GM19468 (cell line): ENCODE results near the gene PTMA.
"Not testable (repeated sequence)": the region's sequence is repeated elsewhere in the genome, so short reads cannot be mapped to it uniquely, and the experiment has no call there.

Source experiments
- ATAC-seq: cut with Tn5 transposase; IDR thresholded peaks from one replicate; pipeline ENCODE4 v1.9.1; 2021; ENCODE audit warnings: mild to moderate bottlenecking, moderate library complexity, moderate number of reproducible peaks; ENCODE audit not compliant: unreplicated experiment; ENCODE audit errors: extremely low read depth

The PTMA gene

DNA sequence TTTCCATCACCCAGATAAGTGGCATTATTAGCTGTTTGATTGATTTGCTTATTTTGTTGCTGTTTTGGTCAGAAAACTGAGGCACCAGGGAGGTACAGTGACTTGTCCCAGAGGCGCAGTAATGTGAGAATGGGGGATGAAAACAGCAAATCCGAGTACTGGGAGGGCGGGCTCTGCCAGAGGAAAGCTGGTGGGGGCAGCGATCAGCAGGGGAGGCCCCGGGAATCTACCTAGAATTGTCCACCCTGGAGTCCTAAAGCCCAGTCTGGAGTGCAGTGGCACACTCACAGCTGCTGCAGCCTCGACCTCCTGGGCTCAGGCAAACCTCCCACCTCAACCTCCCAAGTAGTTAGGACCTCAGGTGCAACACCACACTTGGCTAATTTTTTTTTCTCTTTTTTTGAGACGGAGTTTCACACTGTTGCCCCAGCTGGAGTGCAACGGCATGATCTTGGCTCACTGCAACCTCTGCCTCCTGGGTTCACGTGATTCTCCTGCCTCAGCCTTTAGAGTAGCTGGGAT is 17.0 kb upstream of the PTMA start:
- no peak for ATAC-seq

GRCh38 chr2:231692847-231693246 is 15.5 kb upstream of the PTMA start:
- no peak for ATAC-seq

DNA sequence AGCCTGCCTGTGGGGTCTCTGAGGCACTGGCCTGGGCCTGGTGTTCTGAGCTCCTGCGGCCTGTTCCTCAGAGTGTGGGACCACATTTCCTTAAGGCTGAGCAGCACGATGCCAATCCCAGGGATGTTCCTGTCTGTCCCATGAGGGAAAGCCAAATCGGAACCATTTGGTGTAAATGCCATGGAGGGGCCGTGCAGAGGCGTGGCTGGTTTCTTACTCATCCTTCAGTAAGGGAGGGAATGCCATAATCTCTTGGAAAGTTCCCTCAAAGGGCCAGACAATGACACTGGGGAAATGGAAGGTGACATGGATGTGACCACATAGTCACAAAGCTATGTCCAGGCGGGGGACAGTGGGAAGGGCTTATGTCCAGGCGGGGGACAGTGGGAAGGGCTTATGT is 14.4 kb upstream of the PTMA start:
- ATAC-seq = no peak

DNA sequence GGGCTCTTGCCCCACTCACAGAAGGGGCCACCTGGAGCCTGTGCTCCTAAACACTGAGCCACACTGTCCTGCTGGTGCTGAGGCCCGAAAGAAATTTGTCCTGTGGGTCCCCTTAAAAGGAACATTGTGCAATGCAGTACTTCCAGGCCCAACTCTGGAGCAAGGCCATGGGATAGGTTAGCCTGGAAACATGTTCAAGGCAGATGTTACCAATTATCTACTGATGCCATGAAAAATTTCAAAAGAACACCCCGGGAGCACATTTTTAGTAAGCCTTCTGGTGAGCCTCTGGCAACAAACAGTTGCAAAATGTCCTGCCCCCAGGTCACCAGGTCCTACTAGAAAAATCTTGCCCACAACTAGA is 12.3 kb upstream of the PTMA start:
- no peak for ATAC-seq

- no peak for ATAC-seq
Observed at GRCh38 chr2:231699006-231699405, 9.3 kb upstream of the PTMA start.

GRCh38 chr2:231701456-231702373 is 6.6 kb upstream of the PTMA start:
- ATAC-seq = no peak

- no peak for ATAC-seq
Observed at GRCh38 chr2:231704017-231704416, 4.3 kb upstream of the PTMA start.

GRCh38 chr2:231706731-231707624 is 1.3 kb upstream of the PTMA start:
- peak; percentile 17 for ATAC-seq

DNA sequence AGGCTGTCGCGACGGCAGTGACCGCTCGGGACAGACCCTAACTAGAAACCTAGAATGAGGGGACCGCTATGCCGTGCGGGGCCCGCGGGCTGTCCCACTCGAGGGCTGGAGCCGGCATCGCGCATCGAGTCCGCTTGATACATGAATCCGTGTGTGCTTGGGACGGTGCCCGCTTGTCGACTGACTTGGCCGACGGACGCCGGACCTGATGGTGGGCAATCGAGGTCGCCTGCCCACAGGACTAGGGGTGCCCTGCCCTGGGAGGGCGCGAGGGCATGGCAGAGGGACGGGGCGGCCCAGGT is 749 bp upstream of the PTMA start:
- no peak for ATAC-seq

DNA sequence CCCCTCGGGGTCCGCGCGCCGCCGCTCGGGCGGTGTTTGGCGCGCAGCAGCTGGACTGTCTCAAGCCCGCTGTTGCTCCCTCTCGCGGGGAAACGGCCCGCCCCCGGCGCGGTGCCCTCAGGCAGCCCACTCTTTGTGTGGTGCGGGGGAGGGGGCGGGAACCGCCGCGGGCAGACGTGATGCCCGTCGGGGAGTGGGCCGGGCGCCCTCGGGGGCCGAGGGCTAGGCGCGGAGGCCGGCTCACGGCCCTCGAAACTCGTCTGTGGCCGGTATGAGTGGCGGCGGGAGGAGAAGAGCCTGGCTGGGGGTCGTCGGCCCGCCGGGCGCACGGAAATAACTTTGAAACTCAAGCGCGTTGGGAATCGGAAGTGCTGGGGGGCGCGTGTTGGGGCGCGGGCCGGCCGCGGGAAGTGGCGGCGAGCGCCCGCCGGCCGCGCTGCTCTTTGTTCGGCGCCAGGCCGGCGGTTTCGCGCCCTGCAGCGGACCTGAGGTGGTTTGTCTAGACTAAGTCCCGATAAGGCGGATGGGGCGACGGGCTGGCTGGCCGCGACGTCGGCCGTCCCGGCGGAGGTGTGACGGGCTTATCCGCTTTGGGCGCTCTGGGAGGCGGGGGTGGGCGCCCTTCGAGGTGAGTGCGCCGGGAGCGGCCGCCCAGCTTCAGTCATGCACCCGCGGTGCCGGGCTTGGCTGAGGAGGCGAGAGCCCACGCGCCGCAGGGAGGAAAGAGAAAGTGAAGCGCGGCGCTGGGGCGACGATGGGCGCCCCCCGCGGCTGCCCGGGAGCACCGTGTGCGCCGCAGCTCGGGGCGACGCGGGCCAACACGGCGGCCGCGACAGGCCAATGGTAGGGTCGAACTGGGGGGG is 679 bp downstream of the PTMA start:
- ATAC-seq = no peak

DNA sequence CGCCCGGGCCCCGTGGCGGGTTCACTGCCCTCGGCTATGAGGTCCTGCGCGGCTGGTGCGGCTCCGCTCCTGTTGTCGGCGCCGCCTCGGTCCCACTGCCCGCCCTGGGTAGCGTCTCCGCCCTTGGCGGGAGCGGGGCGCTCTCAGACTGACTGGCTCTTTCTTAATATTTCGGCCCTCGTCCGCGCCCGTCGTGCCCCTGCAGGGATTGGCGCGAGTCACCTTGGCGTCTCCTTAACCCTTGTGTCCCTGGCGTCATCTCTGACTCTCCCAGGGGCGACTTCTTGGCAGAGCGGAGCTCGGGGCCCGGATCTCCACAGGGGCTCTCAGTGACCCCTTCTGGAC is 1.3 kb downstream of the PTMA start:
- no peak for ATAC-seq

- no peak for ATAC-seq
Observed at GRCh38 chr2:231709981-231710798, 1.9 kb downstream of the PTMA start.

- ATAC-seq = no peak
Observed at GRCh38 chr2:231710799-231711676, 2.7 kb downstream of the PTMA start.

DNA sequence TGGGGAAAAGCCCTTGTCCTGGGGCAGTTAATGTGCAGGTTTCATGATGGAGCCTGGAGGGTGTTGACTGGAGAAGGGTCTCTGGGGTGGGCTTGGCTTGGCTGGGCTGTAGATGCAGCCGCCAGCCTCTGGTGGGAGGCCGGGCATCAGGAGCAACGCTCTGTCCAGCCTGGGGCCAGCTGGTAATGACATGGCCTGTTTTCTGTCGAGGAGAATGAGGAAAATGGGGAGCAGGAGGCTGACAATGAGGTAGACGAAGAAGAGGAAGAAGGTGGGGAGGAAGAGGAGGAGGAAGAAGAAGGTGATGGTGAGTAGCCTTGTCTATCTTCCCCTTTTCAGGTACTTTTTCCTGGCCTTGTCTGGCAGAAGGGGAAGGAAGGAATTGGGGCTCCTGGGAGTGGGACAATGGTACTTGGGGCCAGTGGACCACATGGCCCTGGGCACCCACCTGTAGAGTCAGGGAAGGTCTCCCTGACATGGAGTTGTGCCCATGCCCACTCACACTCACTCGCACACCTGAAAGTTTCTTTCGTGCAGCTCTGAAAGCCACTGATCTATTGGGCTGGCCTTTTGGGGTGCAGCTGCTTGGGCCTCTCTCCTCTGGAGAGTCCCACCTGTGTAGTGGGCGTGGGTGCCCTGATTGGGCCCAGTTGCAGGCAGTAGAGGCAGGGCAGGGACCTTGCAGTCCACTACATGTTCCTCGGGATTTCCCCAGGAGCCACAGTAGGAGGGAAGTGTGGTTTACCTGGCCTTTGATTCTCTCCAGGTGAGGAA is 3.5 kb downstream of the PTMA start:
- ATAC-seq = no peak

- not testable (repeated sequence) for ATAC-seq
Observed at GRCh38 chr2:231712451-231713021, 4.2 kb downstream of the PTMA start.

DNA sequence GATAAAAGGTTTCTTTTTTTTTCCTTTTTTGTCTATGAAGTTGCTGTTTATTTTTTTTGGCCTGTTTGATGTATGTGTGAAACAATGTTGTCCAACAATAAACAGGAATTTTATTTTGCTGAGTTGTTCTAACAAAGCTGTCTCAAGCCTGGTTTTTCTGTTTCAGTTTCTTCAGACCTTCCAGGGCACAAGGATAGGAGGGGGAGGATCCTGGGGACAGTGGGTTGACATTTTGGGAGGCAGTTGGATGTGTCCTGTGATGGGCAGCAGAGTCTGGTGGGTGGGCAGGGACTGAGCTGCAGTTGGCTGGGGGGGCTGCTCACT is 5.0 kb downstream of the PTMA start:
- ATAC-seq = not testable (repeated sequence)

DNA sequence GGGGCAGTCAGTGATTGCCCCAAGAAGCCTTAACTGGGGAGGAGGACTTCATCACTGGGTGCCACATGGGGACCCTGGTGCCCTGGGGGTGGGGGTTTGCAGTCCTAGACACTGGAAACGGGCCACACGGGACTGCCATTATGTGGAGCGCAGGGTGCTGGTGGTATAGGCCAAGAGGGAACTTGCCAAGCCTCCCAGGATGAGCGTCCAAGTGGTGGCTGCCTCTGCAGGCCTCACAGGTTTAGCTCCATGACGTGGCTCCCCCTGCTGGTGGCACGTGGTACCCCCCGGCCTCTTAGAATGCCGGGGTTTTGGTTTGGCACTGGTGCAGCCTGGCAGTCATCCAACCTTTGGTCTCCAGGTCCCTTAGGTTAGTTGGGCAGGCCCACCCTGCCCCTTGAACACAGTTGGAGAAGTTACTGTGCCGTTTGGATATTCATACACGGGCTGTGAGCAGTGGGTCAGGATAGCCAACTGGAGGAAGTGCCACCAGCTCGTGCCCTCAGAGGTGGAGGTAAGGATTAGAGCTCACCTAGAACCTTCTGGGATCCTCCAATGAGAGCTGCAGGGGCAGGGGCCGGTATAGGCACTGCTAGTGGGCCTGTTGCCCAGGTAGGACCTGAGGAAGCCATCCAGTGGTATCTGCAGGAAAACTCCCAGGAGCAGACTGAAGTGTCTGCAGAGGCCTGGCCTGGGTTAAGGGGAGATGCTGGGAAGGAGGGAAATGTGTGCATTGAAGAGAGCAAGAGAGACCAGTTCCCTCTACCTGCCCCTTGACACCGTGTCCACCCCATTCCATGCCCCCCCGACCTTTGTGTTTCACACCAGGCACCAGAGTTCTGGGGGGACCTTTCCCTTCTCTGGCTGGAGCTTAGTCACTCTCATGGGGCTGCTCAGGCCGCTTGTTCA is 5.7 kb downstream of the PTMA start:
- ATAC-seq = no peak
